HEK293T (cell line): Measurements from ENCODE around the gene ANO5.

ENCODE experiments used
- BHLHE40 ChIP-seq: fragments of 450-650 bp; IDR thresholded peaks from 2 replicates; pipeline ENCODE4 v1.6.1; 2016; ENCODE audit warnings: mild to moderate bottlenecking, moderate library complexity, borderline replicate concordance
- FOXM1 ChIP-seq: fragments of 450-650 bp; IDR thresholded peaks from 2 replicates; pipeline ENCODE4 v1.6.1; 2017; ENCODE audit warnings: mild to moderate bottlenecking, borderline replicate concordance
- HDGF ChIP-seq: fragments of 450-650 bp; IDR thresholded peaks from 2 replicates; pipeline ENCODE4 v1.6.1; 2017; ENCODE audit warnings: antibody characterized with exemption, borderline replicate concordance
- SP1 ChIP-seq: fragments of 450-650 bp; IDR thresholded peaks from 2 replicates; pipeline ENCODE4 v1.6.1; 2017

GRCh38 chr11:22207162-22207561 lies 14.3 kb downstream of the ANO5 start:
- TF ChIP-seq SP1 (no peak), HDGF (no peak), BHLHE40 (no peak), FOXM1 (no peak)
